AG08396 (cell line): Measurements from ENCODE around the gene SP5.
"Not testable (repeated sequence)": the region's sequence is repeated elsewhere in the genome, so short reads cannot be mapped to it uniquely, and the experiment has no call there.

Experiments used
- DNase-seq: peaks from one replicate; pipeline ENCODE4 v3.0.0; 2012; ENCODE audit warnings: low spot score, mixed read lengths

Gene SP5

DNA sequence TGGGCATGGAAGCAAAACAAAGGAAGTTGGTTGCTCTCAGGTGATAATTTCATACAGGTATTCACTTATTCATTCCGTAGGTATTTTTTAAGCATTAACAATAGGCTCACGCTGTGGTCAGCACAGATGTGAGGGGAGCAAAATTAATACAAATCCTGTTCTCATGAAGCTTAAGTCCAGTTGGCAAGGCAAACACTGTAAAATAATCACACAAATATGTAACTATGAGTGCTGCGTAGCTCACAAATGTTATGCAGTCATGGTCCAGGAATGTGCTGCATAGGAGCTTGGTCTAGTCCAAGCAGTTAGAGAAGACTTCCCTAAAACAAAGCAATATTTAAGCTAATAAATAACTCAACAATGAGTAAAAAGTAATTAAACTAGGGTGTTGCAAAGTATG lies 23.9 kb downstream of the SP5 start:
- DNase-seq: peak; percentile 77

DNA sequence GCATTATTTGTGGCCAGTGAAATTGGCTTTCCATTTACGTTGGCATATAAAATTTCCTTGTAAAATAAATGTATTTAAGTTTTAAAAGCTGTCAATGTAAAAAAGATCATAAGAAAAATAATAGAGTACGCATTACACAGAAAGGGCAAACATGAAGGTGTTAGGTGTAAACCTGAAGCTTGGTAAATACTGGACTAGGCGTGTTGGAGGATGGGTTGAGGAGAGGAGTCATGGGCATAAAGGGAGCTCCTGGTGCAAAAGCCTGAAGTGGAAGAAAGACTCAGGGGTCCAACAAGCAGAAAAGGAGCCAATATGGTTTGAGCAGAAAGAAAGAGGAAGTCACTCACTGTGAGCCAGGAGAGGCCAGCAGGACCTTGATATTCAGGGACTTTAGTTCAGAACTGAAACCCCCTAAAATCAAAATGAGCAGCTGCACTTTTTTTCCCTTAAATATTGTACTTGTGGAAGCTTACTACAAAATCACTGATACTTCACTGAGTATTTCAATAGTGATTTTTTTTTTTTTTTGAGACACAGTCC lies 24.4 kb downstream of the SP5 start:
- no peak for DNase-seq

- no peak for DNase-seq
Measured at GRCh38 chr2:170740660-170741059, 25.5 kb downstream of the SP5 start.

GRCh38 chr2:170742000-170742399 lies 26.9 kb downstream of the SP5 start:
- no peak for DNase-seq

DNA sequence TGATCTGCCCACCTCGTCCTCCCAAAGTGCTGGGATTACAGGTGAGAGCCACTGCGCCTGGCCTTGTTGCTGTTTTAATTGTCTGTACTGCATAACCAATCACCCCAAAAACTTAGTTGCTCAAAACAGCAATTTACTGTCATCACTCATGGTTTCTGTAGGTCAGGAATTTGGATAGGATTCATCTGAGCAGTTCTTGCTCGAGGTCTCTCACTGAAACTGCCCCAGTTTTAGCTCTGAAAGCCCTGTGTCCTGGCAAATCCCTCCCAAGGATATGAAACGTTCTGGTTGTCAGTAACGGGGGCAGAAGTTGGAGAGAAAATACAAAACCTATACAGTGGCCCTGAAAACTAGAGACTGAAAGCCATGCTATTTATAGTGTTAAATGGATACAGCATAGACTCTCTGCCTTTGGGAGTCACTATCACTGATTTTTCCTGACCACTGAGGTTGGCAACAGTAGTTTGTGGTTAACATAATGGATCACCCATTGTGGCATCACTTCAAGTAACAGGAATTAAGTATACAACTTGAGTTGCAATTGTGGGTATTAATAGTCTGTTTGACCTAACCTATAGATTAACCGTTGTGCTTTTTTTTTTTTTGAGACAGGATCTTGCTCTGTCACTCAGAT lies 27.9 kb downstream of the SP5 start:
- DNase-seq: no peak

- DNase-seq: no peak
Measured at GRCh38 chr2:170743530-170744239, 28.5 kb downstream of the SP5 start.

- DNase-seq: no peak
Measured at GRCh38 chr2:170744248-170745002, 29.3 kb downstream of the SP5 start.

DNA sequence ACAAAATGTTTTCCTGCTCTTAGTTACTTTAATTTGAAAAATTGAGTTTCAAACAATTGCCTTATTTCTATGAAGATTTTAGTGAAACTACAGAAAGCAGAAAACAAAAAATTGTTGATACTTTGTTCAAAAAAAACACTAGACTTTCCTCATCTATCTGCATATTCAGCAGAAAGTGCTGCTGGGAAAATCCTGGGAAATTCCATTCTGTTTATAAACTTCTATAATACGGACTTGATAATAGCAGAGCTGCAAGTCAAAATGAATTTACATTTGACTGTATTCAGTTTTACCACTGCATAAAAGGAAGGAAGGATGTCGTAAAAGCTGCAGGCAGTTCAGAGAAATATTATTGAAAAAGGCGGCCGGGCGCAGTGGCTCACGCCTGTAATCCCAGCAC lies 30.2 kb downstream of the SP5 start:
- no peak for DNase-seq

DNA sequence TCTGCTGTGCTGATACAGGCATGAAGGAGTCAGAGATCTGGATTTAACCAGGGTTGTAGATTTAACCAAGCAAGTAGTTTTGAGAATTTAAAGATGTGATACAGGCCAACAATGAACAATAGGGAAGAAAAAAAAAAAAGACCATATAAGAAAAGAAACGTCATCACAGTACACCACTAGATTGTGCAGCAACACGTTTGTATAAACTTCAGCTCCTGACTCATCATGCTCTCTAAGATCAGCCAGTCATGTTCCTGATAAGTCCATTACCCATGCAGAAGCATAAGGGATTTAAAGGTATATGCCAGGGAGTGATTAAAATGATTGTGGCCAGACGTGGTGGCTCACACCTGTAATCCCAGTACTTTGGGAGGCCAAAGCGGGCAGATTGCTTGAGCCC lies 32.8 kb downstream of the SP5 start:
- peak; percentile 63 for DNase-seq

DNA sequence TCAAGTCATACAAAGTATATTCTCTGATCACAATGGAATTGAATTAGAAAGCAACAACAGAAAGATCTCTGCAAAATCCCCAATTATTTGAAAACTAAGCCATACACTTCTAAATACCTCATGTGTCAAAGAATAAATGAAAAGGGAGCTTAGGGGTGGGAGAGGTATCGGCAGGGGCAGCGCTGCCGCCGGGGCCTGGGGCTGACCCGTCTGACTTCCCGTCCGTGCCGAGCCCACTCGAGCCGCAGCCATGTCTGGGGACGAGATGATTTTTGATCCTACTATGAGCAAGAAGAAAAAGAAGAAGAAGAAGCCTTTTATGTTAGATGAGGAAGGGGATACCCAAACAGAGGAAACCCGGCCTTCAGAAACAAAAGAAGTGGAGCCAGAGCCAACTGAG lies 36.4 kb downstream of the SP5 start:
- not testable (repeated sequence) for DNase-seq

GRCh38 chr2:170761572-170761971 lies 46.4 kb downstream of the SP5 start:
- no peak for DNase-seq

DNA sequence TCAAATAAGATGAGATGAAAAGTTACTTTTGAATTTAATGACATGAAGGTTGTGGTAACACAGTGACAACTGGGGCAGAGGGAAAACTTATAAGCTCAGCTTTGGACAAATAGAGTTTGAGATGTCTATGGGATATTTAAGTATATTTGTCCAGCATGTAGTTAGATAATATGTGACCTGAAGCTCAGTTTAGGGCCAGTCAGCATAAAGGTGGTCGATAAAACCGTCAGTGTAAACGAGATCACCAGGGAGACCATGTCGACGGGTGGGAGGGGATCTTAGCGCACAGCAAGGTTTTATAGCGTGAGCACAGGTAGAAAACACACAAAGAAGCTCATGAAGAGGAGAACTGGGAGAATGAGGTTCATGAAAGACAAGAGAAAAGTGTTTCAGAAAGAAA lies 47.6 kb downstream of the SP5 start:
- no peak for DNase-seq

DNA sequence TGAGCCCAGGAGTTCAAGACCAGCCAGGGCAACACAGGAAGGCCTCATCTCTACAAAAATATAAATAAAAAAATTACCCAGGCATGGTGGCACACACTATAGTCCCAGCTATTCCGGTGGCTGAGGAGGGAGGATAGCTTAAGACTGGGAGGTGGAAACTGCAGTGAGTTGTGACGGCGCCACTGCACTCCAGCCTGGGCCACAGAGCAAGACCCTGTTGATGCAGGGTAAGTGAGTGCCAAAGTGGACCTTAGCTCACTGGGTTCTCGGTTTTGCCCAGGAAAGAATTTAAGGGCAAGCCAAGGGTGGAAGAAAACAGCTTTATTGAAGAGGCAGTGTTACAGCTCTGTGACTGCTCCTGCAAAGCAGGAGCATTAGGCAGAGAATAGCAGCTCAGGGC lies 48.1 kb downstream of the SP5 start:
- DNase-seq: no peak

DNA sequence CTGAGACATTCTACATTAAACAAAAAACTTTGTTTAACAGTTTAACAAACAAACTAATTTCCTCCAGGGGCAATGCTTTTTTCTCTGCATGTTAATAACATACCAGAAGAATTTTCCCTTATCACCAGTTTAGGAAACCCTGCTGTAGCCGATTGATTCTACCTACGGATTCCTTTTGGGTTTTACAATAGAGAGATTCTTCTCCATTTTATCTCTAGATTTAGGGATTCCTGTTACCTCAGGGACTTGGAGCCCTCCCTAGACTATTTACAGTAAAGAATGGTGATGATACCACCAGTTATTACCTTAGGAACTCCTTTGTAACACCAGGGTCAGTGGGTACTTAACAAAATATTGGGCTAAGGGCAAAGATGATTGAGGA lies 49.7 kb downstream of the SP5 start:
- no peak for DNase-seq

DNA sequence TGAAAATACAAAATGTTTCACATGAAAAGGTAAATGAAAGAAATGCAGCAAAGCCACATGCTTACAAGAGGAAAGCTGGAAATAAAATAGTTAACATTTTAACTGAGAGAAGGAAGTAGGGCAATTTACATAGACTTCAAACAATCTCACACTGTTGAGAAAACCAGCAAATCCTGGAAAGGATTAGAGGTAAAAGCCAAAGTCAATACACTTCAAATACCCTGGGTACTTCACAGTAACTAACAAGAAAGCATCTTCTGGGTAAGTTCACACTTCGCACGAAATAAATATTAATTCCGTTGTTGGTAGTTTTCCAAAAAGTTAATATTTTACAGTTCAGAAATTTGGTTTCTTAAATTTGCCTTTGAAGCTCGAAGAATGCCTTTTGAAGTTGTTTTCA lies 51.6 kb downstream of the SP5 start:
- DNase-seq: no peak
